Activated CD4-positive, CD25-positive, alpha-beta regulatory T cell treated with anti-CD3 and anti-CD28 coated beads, Interleukin-2, amount 50 U/mL, for 16 hours (primary cell): ENCODE results near the gene MBOAT2.

Experiments
- DNase-seq: peaks from one replicate; pipeline ENCODE4 v3.0.0-alpha.2; 2020; ENCODE audit warnings: low read depth, low spot score

Gene MBOAT2

GRCh38 chr2:8860239-8860638 is 143.2 kb downstream of the MBOAT2 start:
- no peak for DNase-seq

DNA sequence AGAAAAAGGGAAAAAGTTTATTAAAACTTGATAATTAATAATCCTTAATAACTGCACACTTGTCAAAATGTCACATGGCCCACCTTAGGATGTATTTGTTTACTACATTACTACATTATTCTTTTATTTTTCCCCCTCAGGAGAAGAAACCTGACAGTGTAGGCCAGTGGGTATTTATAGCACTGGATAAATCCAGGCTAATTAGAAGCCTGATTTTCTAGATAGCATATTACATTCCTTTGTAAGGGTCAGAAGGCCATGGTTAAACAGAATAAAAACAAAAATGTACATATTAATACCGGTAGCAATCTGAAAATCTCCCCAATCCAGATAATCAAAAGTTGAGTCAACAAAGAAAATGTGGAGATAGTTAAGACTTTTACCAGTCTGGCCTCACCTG is 144.6 kb downstream of the MBOAT2 start:
- no peak for DNase-seq

GRCh38 chr2:8858264-8858663 is 145.2 kb downstream of the MBOAT2 start:
- no peak for DNase-seq

- DNase-seq = no peak
These were observed 145.8 kb downstream of the MBOAT2 start for GRCh38 chr2:8857709-8858108.

GRCh38 chr2:8856176-8856575 is 147.3 kb downstream of the MBOAT2 start:
- DNase-seq = no peak

- no peak for DNase-seq
These were observed 148.5 kb downstream of the MBOAT2 start for GRCh38 chr2:8855010-8855409.

- no peak for DNase-seq
These were observed 150.1 kb downstream of the MBOAT2 start for GRCh38 chr2:8853426-8853825.

DNA sequence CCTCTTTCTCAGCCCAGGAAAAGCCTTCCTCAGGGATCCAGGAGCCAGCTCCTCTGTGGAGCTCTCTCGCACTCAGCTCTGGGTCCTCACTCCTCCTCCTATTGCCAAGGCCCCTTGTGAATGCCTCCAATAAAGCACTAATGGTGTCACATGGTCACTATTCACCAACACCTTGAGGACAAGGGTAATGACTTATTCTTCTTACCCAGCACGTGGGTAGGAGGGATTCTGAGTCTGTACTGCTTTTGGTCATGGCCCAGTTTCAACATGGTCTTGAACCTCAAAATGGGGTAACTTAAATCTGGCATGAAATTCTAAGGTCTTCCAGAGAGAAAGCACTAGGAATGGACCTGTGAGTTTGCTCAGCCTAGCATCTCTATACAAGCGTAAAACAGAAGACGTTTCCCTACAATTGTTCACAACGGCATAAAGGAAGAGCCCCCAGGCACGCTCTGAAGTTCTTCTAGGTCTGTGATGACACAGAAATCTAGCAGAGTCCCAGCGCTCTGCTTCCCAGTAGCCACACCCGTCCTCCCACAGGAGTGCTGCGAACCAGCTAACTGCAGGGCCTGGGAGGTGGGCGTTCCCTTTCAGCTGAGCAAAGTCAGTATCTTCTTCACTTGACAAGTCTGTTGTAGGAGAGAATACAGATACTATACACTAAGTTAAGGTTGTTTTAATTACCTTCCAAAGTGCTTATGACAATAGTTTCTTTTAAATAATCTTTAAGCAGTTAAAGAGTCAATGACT is 151.5 kb downstream of the MBOAT2 start:
- DNase-seq = no peak

GRCh38 chr2:8850845-8851487 is 152.5 kb downstream of the MBOAT2 start:
- DNase-seq = no peak

- DNase-seq = no peak
These were observed 154.2 kb downstream of the MBOAT2 start for GRCh38 chr2:8849327-8849726.

DNA sequence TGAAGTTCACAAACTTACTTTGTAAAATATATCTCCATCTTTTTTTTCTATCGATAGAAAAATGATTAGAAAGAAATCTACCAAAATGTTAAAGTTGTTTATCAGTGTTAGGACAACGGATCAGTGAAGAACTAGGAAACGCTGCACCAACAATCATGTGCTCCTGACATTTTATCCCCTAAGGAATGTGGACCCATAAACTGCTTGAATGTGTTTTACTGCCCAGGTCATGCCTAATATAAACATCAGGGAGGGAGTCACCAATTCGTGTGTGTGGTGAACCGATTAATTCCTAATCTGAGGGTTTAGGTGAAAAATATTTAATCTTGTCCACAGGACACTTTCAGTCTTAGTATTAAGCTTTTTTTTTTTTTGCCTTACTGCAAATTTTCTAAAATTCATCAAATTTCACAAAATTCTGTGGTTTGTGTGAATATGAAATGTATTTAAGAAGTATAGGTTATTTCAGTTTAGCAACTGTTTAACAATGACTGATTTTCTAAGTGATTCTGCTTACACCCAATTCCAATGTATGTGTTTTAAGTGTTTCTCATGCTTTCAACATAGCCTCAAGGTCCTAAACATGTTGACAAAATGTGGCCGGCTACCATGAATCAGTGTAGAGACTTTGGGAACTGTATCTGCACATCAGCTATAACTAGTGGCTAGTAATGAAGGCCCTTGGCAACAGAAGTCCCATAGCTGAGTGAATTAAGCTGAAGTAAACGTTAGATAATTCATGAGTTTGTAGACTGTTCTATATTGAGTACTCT is 155.0 kb downstream of the MBOAT2 start:
- no peak for DNase-seq

DNA sequence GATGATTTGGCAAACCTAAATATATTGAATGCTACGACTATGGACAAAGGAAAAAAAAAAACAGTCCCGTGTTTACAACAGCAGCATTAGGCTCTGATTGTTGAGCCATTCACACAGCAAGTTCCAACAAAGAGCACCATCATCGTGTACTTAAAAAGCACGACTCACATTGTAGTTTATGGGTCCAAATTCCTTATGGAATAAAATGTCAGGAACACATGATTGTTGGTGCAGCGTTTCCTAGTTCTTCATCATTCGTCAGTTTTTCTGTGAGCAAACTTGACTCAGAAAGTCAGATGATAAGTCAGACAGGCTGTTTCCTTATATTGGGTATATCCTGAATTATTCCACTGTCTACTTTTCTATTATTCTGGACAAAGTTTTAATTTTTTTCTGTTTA is 156.1 kb downstream of the MBOAT2 start:
- DNase-seq = no peak

GRCh38 chr2:8841932-8842331 is 161.6 kb downstream of the MBOAT2 start:
- no peak for DNase-seq

- DNase-seq = no peak
These were observed 162.9 kb downstream of the MBOAT2 start for GRCh38 chr2:8840475-8841091.

- DNase-seq = no peak
These were observed 164.1 kb downstream of the MBOAT2 start for GRCh38 chr2:8839189-8839965.

DNA sequence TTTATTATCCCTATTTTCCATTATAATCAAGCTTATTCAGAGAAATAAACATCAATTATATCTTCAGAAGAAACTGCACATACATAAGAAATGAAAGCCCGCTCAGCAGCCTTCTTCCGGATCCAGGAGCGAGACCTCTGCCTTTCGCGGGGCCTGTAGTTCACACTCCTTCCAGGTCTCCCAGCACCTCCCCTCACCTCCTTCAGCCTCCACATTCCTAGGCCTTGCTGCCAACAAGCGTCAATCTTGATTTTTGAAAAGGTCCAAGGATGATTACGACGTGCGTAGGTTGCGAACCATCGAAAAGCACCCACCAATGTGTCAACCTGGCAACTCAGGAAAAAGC is 165.7 kb downstream of the MBOAT2 start:
- no peak for DNase-seq

DNA sequence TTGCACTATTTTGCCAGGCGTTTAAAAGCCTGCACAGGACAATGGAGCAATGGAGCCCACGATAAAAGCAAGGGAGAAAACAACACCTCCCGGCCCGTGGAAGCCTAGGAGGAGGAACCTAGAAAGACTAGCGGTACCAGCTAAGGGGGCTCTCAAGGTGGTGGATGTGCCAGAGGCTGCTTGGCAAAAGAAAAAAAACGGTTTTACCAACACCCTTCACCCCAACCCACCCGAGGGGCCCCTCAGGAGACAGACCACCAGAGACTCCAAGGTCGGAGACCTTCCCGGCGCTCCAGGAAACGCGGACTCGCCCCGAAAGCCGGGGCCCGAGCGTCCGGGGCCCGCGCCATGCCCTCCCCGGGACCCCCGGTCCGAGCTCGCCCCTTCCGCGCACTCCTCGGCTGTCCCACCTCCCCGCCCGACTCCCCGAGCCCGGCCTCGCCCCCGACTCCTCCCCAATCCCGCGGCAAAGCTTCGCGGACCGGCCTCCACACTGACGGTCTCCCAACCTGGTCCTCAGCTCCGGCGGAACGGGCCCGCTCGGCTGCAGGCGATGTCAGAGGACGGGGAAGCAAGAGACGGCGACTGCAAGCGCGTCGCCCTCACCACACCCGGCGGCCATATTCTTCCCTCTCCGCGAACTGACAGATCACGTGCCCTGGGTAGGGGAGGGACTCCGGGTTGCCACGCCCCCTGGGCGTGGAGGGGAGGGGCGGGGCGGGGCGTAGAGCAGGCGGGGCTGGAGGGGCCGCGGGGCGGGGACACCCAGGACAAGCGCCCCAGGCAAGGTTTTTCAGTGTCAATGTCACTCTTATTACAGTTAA is 166.3 kb downstream of the MBOAT2 start, which contains the start of gene KIDINS220:
KIDINS220 (minus strand) TSS at position 643 of the 824 bp plus-strand sequence. CDS start 10,520 bp downstream, outside the sequence.
- DNase-seq = peak; percentile 75

DNA sequence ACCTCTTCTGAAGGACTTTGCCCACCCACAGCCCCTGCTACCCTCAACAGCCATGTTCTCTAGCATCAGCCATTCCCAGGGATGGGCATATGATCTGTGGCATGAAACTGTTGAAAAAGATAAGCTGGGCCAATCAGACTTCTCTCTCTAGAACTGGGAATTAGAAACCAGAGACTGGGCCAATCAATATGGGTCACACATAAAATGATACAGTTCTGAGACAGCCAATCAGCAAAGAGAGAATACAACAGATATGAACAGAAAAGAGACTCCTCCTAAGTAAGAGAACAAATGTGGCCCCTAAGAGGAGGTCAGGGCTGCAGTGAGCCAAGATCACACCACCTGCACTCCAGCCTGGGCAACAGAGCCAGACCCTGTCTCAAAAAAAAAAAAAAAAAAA is 168.2 kb downstream of the MBOAT2 start:
- DNase-seq = no peak

DNA sequence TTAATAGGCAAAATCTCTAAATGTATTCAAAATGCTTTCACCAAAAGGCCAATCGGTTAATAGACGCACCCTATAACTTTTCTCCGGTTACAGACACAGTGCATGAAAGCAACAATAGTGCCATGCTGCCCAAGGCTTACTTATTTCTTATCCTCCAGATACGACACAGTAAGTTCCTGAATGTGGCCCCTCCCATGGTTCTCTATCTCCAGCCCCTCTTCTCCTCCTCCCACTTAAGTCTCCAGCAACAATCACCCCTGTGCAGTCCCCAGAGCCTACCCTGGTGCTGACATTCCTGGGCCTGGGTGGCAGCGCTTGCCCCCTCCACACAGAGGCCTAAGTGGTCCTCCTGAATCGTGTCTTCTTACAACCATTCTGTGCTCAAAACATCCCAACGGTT is 169.6 kb downstream of the MBOAT2 start:
- DNase-seq = no peak

DNA sequence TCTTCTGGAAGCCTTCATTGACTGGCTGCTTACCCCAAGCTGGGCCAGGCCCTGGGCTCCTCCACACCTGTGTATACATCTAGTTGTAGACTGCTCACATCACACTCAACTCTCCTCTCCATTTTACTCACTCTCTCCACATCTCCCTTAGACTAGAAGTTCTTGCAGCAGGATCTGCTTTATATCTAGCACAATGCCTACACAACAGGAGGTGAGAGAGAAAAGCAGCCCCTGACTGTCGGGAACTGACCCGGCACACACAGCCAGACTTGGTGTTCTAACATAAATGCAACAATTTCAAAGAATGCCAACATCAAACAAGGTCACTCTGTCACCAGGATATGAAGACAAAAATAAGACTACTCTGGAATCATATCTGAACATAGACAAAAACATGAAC is 172.0 kb downstream of the MBOAT2 start:
- DNase-seq = no peak

GRCh38 chr2:8827729-8828128 is 175.8 kb downstream of the MBOAT2 start:
- no peak for DNase-seq
